ENCODE measurements around the gene VPS35L.
"Not testable (repeated sequence)": the region's sequence is repeated elsewhere in the genome, so short reads cannot be mapped to it uniquely, and the experiment has no call there.

The VPS35L gene

DNA sequence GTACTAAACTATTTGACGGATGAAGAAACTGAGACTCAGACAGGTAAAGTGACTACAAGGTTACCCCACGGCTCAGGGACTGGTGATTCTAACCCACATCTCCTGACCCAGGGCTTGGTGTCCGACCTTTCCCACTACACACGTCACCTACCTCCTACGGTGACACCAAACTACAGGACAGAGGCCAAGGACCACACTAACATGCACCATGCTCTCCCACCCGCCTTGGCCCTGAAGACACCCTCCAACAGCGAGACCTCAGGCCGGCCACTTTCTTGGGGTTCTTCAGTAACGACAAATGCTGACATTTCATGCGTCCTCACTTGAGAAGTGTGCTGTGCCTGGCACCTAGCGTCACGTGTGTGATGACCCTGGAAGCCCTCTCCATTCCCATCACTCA, 156.1 kb downstream of the VPS35L start:
- DNase-seq (ENCODE audit: low spot score): no peak

DNA sequence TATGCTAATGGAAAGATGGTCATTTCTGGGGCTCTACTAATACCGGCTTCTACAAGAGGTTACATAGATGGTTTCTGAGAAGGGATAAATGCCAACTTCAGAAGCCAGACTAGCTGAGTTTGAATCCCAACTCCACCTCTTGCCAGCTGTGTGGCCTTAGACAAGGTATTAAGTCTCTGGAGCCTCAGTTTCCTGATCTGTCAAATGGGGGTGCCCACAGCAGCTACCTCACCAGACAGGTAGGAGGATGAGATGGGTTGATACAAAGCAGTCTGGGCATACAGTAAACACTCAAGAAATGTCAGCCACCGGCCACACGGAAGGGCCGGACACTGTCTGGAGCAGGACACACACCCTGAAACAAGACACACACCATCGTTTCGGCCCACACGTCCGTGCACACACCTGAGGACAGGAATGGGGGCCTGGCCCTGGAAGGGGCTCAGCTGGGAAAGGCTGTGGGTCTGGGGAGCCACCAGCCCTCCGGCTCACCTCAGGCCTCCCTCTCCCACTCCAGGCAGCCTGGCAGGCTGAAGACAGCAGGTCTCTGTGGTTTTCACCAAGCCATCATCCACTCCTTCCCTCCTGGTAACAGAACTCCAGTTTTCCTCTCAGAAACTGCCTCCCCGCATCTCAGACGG, 157.0 kb downstream of the VPS35L start:
- no peak for DNase-seq (ENCODE audit: low spot score)

DNA sequence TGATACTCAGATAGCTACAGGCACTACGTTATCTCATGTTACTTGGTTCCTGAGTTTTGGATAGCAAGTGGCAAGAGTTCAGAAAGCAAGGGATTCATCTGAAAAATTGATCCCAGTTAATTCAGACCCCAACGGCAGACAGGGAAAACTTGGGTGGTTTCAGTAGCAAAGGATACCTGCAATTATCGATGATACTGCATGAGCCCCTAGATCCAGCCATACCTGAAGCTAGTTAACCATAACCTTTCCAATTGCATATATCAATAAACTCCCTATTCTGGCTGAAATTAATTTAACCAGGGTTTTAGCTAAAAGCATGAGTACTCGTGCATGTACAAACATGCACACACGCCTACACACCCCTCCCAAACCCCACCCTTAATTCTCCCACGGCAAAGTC, 158.2 kb downstream of the VPS35L start:
- no peak for DNase-seq (ENCODE audit: low spot score)

DNA sequence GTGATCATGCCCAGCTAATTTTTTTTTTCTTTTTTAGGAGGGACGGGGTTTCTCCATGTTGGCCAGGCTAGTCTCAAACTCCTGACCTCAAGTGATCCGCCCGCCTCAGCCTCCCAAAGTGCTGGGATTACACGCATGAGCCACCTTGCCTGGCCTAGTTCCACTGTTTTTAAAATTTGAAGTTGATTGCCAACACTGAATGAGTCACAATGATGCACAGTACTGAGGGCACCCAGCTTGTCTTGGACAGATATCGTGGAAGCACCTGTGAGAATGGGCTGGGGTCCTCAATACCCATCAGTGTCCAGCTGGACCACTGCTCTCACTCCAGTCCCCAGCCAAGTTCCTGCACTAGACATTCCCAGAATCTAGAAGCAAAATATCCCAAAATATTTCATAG, 160.1 kb downstream of the VPS35L start:
- DNase-seq (ENCODE audit: low spot score): no peak

DNA sequence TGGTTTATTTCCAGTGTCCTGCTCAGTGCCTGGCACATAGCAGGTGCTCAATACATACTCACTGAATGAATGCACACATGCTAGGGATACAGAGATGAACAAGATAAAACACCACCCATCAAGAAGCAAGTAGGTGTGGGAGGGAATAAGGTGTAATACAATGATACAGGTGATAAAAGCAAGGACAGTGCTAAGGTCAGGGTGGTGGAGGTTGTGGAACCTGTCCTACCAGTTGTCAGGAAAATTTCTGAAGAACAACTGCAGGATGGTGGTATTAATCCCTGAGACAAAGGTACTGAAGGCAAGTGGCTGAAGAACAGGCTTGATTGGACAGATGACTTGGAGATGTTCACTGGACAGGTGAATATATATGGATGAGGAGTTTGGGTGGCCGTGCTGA, 160.7 kb downstream of the VPS35L start:
- DNase-seq (ENCODE audit: low spot score): no peak

DNA sequence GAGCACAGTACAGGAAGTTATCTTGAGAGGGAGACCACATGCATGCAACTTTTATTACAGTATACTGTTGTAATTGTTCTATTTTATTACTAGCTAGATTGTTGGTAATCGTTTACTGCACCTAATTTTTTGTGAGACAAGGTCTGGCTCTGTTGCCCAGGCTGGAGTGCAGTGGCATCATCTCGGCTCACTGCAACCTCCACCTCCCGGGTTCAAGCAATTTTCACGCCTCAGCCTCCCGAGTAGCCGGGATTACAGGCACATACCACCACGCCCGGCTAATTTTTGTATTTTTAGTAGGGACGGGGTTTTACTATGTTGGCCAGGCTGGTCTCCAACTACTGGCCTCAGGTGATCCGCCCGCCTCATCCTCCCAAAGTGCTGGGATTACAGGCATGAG, 161.2 kb downstream of the VPS35L start:
- DNase-seq (ENCODE audit: low spot score): not testable (repeated sequence)

DNA sequence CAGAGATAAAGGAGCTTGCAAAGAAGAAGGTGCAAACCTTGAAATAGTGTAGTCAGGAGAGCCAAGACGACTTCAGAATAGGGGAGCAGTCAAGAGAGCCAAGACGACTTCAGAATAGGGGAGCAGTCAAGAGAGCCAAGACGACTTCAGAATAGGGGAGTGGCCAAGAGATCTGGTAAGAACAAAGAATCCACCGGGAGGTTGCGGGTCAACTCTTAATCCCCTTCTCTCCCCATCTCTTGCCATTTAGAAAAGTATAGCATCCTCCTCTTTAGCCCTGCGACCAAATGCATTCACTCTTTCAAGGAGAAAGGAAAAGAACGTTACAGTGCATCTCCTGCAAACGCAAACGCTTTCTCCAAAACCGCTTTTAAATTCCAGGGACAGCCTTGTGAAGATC, 161.8 kb downstream of the VPS35L start:
- no peak for DNase-seq (ENCODE audit: low spot score)

DNA sequence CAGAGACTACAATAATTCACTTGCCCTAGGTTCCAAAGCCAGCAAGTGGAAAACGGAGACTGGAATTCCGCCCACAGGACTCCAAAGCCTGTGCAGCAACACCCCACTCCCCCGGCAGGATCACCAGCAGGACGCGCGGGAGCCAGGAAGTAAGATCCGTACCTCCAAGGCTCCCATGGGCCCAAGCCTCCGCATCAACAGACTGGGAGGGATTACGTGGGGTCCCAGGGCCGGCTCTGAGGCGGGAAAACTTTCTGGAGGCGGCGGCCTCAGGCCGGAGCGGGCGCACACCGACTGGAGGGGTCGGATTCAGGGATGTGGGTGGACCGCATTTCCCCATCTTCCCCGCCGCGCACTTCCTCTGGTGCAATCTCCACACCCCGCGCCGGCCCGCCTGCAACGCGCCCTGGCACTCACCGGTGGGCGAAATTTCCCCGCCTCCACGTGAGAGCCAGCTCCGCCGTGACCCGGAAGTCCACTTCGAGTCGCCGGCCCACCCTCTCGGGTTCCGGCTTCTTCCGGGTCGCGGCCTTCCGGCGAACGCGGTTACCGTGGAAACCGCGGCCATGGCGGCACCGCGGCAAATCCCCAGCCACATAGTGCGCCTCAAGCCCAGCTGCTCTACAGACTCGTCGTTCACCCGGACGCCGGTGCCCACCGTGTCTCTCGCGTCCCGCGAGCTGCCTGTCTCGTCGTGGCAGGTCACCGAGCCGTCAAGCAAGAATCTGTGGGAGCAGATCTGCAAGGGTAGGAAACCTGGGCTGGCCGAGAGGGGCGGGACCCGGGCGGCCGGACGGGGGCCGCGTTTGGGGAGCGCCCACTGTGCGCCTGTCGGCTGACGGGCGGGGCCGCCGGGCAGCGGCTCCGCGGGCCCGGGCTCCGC, 162.5 kb downstream of the VPS35L start, which contains the start of the genes IQCK and KNOP1:
Gene IQCK, plus strand, starts transcription at position 531 of the 883 bp plus-strand sequence. Its CDS starts 36 bp downstream, at position 567.
Gene KNOP1, minus strand, starts transcription at position 487 of the 883 bp plus-strand sequence. CDS start 3,192 bp downstream, outside the sequence.
- peak; percentile 89 for DNase-seq (ENCODE audit: low spot score)

DNA sequence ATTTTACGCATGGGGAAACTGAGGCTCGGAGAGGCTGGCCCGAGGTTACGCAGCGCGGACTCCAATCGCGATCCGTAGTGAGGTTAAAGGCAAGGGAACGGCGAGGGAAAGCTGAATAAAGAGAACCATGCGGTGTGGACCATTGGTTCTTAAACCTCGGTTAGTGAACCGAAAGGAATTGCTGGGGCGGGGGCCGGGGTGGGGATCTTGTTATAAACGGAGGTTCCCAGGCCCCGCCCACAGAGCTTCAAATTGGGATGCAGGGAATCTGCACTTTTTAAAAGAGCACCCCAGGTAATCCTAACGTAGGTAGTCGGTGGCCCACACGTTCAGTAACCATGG, 163.1 kb downstream of the VPS35L start:
- no peak for DNase-seq (ENCODE audit: low spot score)

DNA sequence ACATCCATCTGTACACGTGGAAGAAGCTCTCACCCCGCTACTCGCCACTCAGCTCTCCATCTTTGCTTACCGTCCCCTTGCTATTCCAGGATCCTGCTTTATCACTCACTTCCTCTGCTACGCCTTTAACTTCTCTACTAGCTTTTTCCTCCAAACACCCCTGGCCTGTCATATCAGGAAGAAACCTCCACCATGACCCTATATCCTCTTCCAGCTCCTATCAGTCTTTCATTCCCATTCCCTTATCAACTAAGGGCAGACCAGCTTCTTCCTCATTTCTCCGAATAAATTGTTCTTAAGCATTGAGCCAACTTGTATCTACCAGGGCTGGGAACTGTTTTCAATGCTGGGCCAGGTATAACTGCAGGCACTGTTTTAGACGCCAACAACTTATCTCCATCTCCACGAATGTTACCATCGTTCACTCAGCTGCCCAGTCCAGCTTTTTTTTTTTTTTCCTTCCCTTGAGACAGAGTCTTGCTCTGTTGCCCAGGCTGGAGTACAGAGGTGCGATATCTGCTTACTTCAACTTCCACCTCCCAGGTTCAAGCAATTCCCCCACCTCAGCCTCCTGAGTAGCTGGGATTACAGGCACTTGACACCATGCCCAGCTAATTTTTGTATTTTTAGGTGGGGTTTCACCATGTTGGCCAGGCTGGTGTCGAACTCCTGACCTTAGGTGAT, 166.9 kb downstream of the VPS35L start:
- no peak for DNase-seq (ENCODE audit: low spot score)

DNA sequence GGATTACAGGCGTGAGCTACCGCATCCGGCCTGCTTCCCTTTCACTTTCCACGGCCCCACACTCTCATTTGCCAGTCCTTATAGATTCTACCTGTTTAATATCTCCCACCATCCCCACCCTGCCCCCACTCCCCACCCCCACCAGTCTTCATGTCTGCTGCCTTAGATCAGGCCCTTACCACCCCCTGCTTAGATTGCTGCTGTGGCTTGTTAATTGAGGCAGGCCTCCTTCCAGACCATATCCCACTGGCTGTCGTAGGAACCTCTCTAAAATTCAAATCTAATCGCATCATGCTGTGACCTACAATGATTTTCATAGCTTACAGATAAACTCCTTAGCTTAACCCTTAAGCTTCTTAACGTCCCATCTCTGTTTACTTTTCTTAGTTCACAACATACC, 167.5 kb downstream of the VPS35L start:
- DNase-seq (ENCODE audit: low spot score): no peak

DNA sequence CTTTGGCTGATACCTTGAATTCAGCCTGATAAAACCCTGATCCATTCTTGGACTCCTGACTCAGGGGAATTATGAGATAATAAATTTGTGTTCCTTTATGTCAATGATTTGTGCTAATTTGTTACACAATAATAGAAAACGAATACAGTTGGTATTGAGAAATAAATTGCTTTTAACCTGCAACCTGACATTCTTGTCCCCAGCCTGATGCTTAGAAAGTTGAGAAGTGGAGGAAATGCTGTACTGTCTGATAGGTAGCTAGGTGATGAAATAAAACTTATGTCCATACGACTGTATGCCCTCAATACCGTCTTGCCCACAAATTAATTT, 173.1 kb downstream of the VPS35L start:
- no peak for DNase-seq (ENCODE audit: low spot score)

DNA sequence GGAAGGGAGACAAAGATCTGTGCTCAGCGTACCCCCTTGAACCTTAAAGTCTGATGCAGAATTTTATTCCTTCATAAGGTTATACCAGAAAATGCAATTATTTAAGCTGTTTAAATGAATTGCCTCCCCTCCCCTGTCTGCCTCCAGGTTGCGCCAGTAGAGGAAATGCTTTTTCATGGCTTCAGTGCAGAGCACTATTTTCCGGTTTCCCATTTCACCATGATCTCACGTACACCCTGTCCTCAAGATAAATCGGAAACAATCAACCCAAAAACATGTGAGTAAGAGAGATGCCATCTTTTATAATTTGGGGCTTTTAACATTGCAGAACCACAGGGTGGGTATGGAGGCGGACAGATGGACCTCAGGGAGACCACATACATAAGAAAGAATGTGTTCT, 178.0 kb downstream of the VPS35L start:
- DNase-seq (ENCODE audit: low spot score): no peak

DNA sequence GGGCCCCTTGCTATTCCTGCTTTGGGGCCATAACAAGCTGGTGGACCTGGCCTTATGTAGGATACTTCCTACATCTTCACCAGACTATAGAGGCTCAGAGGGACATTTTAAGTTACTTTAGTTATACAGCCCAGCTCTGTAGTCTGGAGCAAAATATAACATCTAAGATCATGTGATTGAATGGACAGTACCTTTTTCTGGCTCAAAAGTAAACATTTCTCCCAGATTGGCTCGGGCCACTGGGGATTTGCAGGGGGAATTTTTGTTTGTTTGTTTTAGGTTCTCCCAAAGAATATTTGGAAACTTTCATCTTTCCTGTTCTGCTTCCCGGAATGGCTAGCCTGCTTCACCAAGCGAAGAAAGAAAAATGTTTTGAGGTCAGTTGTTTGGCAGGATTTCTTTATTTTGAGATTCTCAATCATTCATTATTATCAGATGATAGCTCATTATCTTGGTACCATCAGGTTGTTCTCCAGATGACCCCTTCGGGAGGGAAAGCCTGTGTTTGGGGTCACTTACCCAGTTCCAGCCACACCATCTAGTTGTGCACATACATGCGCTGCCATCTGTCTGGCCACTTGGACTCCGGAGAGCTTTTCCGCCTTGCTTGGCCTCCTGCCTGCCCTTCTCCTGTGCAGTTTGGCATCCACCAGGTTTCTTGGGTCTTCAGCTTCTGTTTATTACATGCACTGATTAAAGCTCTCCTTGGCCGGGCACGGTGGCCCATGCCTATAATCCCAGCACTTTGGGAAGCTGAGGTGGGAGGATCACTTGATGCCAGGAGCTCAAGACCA, 179.8 kb downstream of the VPS35L start:
- no peak for DNase-seq (ENCODE audit: low spot score)

DNA sequence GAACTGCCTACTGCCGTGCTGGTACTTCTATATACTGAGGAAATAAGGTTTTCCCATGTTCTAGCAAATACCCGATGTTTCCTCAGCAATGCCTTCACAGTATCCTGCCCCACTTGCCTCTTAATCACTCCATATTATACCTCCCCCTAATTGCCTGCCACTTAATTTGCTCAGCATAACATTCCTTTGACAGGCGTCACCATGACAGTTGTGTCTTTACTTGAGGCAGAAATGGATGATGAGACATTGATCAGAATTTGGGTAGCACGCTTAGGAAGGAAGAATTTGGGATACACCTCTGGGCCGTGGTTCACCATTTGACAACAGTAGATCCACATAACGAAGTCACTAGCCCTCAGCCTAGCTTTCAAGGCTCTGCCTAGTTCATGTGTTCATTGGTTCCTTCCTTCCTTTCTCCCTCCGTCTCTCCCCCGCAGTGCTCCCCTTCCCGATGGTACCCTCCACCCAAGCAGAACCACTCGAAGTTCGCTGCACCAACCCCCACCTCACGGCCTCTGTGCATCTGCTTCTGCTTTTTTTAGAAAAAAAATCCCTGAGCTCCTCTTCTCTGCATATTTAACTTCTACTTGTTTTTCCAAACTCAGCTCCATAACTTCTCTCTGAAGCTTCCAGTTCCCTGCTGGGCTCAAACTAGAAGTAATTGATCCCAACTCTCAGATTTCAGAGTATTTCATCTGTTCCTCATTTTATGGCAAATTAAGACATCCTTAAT, 182.0 kb downstream of the VPS35L start:
- DNase-seq (ENCODE audit: low spot score): no peak

DNA sequence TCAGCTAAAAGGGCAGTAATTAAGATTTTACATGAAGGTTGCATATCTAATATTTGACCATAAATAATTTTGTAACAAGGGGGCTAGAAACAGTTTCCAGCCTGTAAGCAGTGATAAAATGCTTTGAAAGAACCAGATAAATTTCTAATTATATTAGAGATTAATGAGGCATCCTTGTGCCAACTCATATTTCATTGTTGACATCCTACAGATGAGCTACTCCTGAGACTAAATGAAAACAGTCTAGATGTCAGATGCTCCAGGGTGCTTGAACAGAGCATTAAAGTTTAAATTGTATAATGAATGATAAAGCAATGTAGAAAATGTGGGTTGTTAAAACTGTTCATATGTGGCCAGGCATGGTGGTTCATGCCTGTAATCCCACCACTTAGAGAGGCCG, 185.9 kb downstream of the VPS35L start:
- no peak for DNase-seq (ENCODE audit: low spot score)

DNA sequence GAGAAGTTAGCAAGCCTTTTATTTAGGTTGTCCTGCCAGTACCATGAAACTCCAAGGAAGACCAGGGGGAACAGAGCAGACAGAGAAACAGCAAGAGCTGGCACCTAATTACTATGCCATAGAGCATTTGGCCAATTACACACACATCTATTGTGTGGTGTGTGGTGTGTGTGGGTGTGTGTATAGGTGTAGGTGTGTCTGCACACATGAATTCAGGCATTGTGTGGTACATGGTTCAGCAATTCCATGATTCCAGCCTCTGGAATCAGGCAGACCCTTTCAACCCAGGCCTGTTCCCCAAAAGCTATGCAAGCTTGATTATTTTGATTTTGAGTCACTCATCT, 188.3 kb downstream of the VPS35L start:
- DNase-seq (ENCODE audit: low spot score): no peak

DNA sequence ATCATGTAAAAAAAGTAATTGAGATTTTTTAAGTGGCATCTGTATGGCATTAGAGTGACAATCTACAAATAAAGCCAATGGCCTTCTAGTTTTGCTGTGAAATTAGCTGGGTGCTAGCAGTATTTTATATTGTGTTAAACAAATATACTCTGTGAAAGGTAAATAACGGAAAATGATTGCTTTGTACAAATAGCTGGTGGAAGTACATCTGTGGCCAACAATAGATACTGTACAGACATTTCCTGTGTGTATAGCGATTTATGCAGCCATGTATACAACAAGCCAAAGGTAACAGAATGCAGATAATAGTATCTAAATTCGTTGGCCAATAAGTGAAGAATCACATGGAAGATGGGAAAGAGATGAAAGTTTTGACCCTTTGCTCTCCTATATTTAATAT, 189.2 kb downstream of the VPS35L start:
- no peak for DNase-seq (ENCODE audit: low spot score)

DNA sequence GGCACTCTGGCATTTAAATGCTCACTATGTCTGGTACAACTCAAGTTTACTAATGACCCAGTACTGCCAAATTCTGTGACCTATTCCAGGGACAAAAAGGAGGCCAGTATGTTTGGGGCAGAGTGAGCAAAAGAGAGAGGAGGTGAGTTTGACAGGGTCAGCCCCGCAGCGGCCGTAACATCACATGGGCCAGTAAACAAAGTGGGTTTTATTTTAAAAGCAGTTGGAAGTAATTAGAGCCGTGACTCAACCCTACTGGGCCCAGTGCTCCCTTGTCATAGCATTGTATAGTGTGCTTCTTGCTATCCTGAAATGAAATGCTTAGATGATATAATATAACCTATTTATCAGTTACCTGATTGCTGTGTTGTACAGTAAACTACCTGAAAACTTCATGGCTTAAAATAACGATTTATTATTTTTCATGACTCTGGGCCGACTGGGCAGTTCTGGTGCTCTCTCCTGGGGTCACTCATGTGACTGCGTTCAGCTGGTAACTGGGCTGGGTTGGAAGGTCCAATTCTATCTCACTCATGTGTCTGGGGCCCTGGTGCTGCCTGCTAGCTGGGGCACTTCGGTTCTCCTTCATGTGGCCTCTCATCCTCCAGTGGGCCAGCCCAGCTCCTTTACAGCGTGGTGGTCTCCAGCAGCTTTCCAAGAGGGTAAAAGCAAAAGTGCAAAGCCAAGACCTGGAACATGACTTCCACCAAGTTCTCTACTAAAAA, 189.9 kb downstream of the VPS35L start:
- no peak for DNase-seq (ENCODE audit: low spot score)

DNA sequence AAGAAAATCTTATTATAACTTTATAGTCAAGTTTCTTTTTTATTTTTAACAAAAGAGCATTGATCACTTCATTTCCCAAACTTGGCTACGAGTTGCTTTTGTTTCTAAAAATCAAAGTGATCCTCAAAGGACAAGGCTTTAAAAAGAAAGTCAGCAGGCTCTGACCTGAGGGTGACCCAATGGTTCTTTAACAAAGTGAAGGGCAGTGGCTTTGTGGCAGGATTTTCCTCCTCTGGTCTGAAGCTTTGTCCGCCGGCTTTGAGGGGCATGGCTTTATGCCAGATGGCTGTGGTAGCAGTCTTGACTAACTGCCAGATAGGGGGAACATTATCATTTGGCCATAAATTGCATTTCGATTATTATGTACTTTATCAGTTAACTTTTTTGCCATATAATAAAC, 191.1 kb downstream of the VPS35L start:
- DNase-seq (ENCODE audit: low spot score): no peak

All from CD4-positive, alpha-beta T cell treated with Interleukin-15 for 4 hours (primary cell).